MCF 10A (cell line): Measurements from ENCODE around the gene SERPINA12. TPM values are rescaled to one million over a fixed set of nuclear protein-coding genes. Genes with fewer than 3 reads are reported as not detected.

Experiments used
- BruUV-seq: library from RNA; stranded (reverse); fragments of 400-500 nt; replicated peaks from 2 replicates; lab custom pipeline; 2021; lab: Mats Ljungman, UMichigan
- CTCF ChIA-PET: fragments of 300-600 bp; sonication (Branson Sonifier 250); formaldehyde crosslinking; extraction: SDS; loops from one replicate; lab custom pipeline; 2021; ENCODE audit warnings: antibody characterized with exemption, inconsistent platforms; lab: Yijun Ruan, JAX
- POLR2A ChIA-PET: fragments of 300-600, 350-650 bp; sonication (Branson Sonifier 250); formaldehyde crosslinking; extraction: SDS; loops from one replicate; lab custom pipeline; 2020; ENCODE audit warnings: antibody characterized with exemption, inconsistent platforms; lab: Yijun Ruan, JAX
- DNase-seq: peaks from one replicate; pipeline ENCODE4 v3.0.0-alpha.2; 2018; ENCODE audit not compliant: unreplicated experiment
- H3K27ac Mint-ChIP-seq: one replicate; pipeline ENCODE4 v1.8.0; 2022; ENCODE audit warnings: mild to moderate bottlenecking, low read depth, mixed read lengths; ENCODE audit not compliant: unreplicated experiment
- H3K27me3 Mint-ChIP-seq: one replicate; pipeline ENCODE4 v1.8.0; 2022; ENCODE audit warnings: mixed read lengths; ENCODE audit not compliant: insufficient read depth, unreplicated experiment
- H3K36me3 Mint-ChIP-seq: one replicate; pipeline ENCODE4 v1.8.0; 2022; ENCODE audit warnings: mild to moderate bottlenecking, moderate library complexity, mixed read lengths; ENCODE audit not compliant: insufficient read depth, unreplicated experiment
- H3K4me1 Mint-ChIP-seq: one replicate; pipeline ENCODE4 v1.8.0; 2022; ENCODE audit warnings: mixed read lengths; ENCODE audit not compliant: insufficient read depth, unreplicated experiment
- H3K4me3 Mint-ChIP-seq: one replicate; pipeline ENCODE4 v1.8.0; 2022; ENCODE audit warnings: mild to moderate bottlenecking, moderate library complexity, mixed read lengths; ENCODE audit not compliant: unreplicated experiment
- H3K9me3 Mint-ChIP-seq: one replicate; pipeline ENCODE4 v1.8.0; 2022; ENCODE audit warnings: mixed read lengths; ENCODE audit not compliant: unreplicated experiment
- intact Hi-C: fragments of 100-400 bp; cut with micrococcal nuclease; formaldehyde crosslinking; loops from 2 replicates; pipeline ENCODE4 v1.14.1; 2022
- total RNA-seq: library from RNA; stranded (reverse); gene quantifications from 2 replicates; pipeline ENCODE4 v1.2.3, GENCODE V29; 2022
- TF ChIP-seq, protein P1 (sequence below): fragments of 200-600 bp; IDR thresholded peaks from one replicate; pipeline ENCODE4 v1.8.0; 2022; ENCODE audit warnings: antibody characterized with exemption, mild to moderate bottlenecking; ENCODE audit not compliant: unreplicated experiment

The SERPINA12 gene
- total RNA-seq, 1 experiment from 2014 or later: not detected

DNA sequence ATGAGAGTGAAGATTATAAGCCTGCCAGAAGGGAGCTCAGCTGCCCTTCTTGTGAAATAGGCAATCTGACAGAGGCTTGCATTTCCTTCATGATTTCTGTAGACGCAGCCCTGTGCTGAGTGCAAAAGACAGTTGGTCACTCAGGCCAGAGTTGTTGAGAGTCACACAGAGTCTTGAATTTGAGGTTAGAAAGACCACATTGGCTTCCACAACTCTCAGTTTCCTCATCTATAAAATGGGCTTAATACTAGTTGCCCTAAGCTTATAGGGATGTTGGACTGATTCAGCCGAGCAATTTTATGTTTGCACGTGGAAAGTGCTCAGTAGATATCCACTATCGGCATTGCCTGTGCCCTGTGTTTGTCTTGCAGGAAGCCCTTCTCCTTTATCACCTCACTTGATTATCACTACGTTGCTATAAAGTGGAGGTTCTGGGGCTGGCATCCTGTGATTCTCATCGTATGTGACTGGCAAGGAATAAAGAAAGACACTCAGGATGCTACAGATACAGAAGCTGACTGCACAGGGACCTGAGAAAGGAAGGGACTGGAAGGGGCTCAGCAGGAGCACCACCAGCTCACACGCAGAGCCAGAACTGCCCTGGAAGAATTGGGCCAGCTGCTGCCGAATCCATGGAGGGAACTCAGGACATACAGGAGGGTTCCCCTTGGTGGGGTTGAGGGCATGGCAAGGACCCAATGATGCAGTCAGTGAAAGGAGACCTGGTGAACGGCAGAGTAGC lies 32.1 kb upstream of the SERPINA12 start:
- Mint-ChIP-seq H3K4me3 (no peak overlapping the region), H3K36me3 (no peaks in the 10 kb centered on the region), H3K4me1 (peaks cover 9% of the 10 kb centered on the region), H3K27me3 (no peaks in the 10 kb centered on the region), H3K27ac (no peak overlapping the region), H3K9me3 (no peaks in the 10 kb centered on the region)
- TF ChIP-seq, protein P1, sequence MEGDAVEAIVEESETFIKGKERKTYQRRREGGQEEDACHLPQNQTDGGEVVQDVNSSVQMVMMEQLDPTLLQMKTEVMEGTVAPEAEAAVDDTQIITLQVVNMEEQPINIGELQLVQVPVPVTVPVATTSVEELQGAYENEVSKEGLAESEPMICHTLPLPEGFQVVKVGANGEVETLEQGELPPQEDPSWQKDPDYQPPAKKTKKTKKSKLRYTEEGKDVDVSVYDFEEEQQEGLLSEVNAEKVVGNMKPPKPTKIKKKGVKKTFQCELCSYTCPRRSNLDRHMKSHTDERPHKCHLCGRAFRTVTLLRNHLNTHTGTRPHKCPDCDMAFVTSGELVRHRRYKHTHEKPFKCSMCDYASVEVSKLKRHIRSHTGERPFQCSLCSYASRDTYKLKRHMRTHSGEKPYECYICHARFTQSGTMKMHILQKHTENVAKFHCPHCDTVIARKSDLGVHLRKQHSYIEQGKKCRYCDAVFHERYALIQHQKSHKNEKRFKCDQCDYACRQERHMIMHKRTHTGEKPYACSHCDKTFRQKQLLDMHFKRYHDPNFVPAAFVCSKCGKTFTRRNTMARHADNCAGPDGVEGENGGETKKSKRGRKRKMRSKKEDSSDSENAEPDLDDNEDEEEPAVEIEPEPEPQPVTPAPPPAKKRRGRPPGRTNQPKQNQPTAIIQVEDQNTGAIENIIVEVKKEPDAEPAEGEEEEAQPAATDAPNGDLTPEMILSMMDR: no peak
- intact Hi-C loops: no loop called here
- ChIA-PET CTCF (interaction anchor here (1.3 to 5.2 kb wide), 2 partner anchors 8 to 15 kb away, joined by 4 to 37 read pairs; no protein-coding TSS in a partner anchor), POLR2A (no interaction called here)
- BruUV-seq: no TSS peak
- DNase-seq: no peak

DNA sequence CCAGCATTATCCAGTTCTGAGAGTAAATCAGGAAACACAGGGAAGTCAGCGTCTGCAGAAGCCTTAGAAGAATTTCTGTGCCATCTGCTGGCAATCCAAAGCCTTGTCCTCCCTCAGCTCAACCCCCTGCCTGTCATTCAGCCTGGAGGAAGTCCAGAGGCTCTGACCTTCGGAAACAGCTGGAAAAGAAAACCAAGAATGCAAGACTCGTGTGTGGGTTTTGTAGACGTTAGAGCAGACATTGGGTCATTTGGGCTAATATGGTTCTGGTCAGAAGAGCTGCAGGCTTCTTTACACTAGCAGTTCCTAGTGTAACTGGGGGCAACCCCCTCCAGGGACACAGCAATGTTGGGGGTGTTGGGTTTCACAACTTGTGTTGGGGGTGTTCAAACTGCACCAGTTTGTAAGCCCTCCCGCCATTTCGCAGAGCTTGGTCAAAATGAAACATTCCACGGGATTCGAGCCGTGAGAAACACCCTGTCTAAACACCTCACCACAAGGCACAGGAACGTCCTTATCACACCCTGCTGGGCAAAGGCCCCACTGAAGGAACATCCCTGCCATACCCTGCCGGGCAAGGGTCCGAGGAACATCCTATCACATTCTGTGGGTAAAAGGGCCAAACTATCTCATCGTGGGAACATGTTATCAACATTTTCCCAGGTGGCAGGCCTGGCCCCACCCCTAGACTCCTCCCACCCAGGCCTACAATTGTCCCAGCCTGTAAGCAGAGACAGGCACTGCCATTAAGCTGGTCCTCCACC lies 30.9 kb upstream of the SERPINA12 start:
- no peak for DNase-seq
- no peak overlapping the region for H3K4me3 Mint-ChIP-seq
- no peaks in the 10 kb centered on the region for H3K27me3 Mint-ChIP-seq
- H3K9me3 Mint-ChIP-seq: no peaks in the 10 kb centered on the region
- H3K4me1 Mint-ChIP-seq: peaks cover 9% of the 10 kb centered on the region
- BruUV-seq: no TSS peak
- intact Hi-C loops: no loop called here
- ChIA-PET CTCF (interaction anchor here (0.6 to 5.2 kb wide), 4 partner anchors 9 to 58 kb away, joined by 3 to 37 read pairs (median 4); no protein-coding TSS in a partner anchor), POLR2A (no interaction called here)
- H3K36me3 Mint-ChIP-seq: no peaks in the 10 kb centered on the region
- TF ChIP-seq, protein P1: no peak
- no peak overlapping the region for H3K27ac Mint-ChIP-seq

DNA sequence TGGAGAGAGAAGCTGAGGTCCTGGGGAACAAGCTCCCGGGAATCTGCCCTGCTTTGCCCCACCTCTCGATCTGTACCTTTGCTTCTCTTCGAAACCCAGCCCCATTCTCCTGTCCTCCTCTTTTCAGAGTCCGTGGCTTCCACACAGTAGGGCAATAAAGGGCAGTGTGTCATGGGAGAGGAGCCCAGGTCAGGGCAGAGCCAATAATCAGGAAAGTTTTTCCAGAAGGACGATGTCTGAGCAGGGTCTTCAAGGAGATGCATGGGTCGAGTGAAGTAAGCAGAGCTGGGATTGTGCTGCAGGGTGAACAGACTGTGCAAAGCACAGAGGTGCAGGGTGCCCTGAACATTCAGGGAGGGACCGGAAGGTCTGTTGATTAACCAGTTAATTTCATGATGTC lies 29.9 kb upstream of the SERPINA12 start:
- DNase-seq: no peak
- Mint-ChIP-seq H3K4me1 (peaks cover 9% of the 10 kb centered on the region), H3K27ac (no peak overlapping the region), H3K9me3 (no peaks in the 10 kb centered on the region), H3K4me3 (no peak overlapping the region), H3K27me3 (no peaks in the 10 kb centered on the region), H3K36me3 (no peaks in the 10 kb centered on the region)
- ChIA-PET CTCF (interaction anchor here (5.2 kb wide), 1 partner anchor 10 kb away, joined by 37 read pairs; no protein-coding TSS in a partner anchor), POLR2A (interaction anchor here (0.7 kb wide), 1 partner anchor 1349 kb away, joined by 3 read pairs; no protein-coding TSS in a partner anchor)
- intact Hi-C loops: loop anchor here (5.0 kb wide), 1 partner anchor 107 kb away; no protein-coding TSS in a partner anchor
- TF ChIP-seq, protein P1: no peak
- no TSS peak for BruUV-seq
